ENCODE measurements around the gene APOB. TPM values are rescaled to one million over a fixed set of nuclear protein-coding genes. Genes with fewer than 3 reads are reported as not detected.

The APOB gene
- polyA plus RNA-seq, 1 of the 3 experiments (the other 2 are of a cell fraction), result not detected

- TF ChIP-seq, protein P1, sequence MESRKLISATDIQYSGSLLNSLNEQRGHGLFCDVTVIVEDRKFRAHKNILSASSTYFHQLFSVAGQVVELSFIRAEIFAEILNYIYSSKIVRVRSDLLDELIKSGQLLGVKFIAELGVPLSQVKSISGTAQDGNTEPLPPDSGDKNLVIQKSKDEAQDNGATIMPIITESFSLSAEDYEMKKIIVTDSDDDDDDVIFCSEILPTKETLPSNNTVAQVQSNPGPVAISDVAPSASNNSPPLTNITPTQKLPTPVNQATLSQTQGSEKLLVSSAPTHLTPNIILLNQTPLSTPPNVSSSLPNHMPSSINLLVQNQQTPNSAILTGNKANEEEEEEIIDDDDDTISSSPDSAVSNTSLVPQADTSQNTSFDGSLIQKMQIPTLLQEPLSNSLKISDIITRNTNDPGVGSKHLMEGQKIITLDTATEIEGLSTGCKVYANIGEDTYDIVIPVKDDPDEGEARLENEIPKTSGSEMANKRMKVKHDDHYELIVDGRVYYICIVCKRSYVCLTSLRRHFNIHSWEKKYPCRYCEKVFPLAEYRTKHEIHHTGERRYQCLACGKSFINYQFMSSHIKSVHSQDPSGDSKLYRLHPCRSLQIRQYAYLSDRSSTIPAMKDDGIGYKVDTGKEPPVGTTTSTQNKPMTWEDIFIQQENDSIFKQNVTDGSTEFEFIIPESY (IDR thresholded peaks at IDR 0.05; ENCODE audit: borderline replicate concordance, low read depth), result no peak
These were observed 48.5 kb upstream of the APOB start (continued) for GRCh38 chr2:21092308-21092869.

DNA sequence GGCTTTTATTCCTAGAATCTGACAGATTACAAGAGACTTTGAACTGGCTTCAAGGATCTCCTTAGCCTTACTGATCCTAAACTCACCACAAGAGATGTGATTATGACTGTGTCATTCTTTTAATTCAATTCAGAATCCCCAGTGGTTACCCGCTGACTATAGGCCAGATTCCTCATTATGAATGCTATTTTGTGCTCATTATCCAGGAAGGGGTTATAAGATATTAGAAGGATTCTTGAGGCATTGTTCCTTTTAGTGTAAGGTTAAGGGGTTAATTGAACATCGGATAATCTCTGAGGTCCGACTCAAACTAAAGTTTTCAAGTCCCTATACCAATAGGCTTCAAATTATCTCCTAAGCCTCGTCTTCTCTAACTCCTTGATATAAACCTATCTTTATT lies 40.5 kb upstream of the APOB start:
- Histone ChIP-seq H2AFZ (ENCODE audit: low read depth) (no peak overlapping the region), H3K27ac (ENCODE audit: low read depth in 2 of 2, low read length in 1 of 2) (no peak overlapping the region), H3F3A (replicated peaks; ENCODE audit: insufficient read depth) (no peaks in the 10 kb centered on the region), H3K9ac (no peak overlapping the region), H3K4me1 (ENCODE audit: control insufficient read depth in 1 of 2, insufficient read depth in 2 of 2, low read depth in 1 of 2, low read length in 1 of 2) (no peaks in the 10 kb centered on the region), H3K36me3 (replicated peaks in 1 of 2; ENCODE audit: control insufficient read depth in 1 of 2, insufficient read depth in 2 of 2, low read length in 1 of 2) (no peaks in the 10 kb centered on the region), H3K79me2 (ENCODE audit: insufficient read depth) (no peaks in the 10 kb centered on the region), H3K9me3 (no peaks in the 10 kb centered on the region), H3K9me2 (no peaks in the 10 kb centered on the region), H3K27me3 (ENCODE audit: insufficient read depth) (no peaks in the 10 kb centered on the region), H3K4me2 (no peak overlapping the region), H4K20me1 (ENCODE audit: insufficient read depth) (no peaks in the 10 kb centered on the region), H3K4me3 (ENCODE audit: low read depth in 2 of 2, low read length in 1 of 2) (no peak overlapping the region)
- ChIA-PET POLR2A (no interaction called here), CTCF (interaction anchor here (0.8 to 1.8 kb wide), 4 partner anchors 28 to 407 kb away, joined by 3 to 11 read pairs (median 4); no protein-coding TSS in a partner anchor)
- TF ChIP-seq, protein P2, sequence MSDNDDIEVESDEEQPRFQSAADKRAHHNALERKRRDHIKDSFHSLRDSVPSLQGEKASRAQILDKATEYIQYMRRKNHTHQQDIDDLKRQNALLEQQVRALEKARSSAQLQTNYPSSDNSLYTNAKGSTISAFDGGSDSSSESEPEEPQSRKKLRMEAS (IDR thresholded peaks at IDR 0.05; ENCODE audit: low read depth), result no peak
- no peak for TF ChIP-seq NFIC (IDR thresholded peaks at IDR 0.05; ENCODE audit: borderline replicate concordance)
- TF ChIP-seq, protein P1 (IDR thresholded peaks at IDR 0.05; ENCODE audit: borderline replicate concordance, low read depth), result no peak
- no peak for TF ChIP-seq YY1 (IDR thresholded peaks at IDR 0.05; ENCODE audit: low read depth)
- TF ChIP-seq FOXM1 (IDR thresholded peaks at IDR 0.05; ENCODE audit: low read depth), result no peak
- TF ChIP-seq TAF1 (IDR thresholded peaks at IDR 0.05; ENCODE audit: borderline replicate concordance, low read depth, low read length), result no peak
- no peak for TF ChIP-seq SIN3A (IDR thresholded peaks at IDR 0.05; ENCODE audit: borderline replicate concordance, low read depth, low read length)
- TF ChIP-seq USF2 (IDR thresholded peaks at IDR 0.05; ENCODE audit: borderline replicate concordance, low read depth, low read length), result no peak
- TF ChIP-seq RCOR1 (IDR thresholded peaks at IDR 0.05; ENCODE audit: low read length), result no peak
- DNase-seq, result no peak
- 32% methylated on average over 4 of the region's 4 CpGs for WGBS (ENCODE audit: low lambda C conversion rate)
